NOMO-1 treated with DMSO at 0.1 percent for 48 hours (cell line): ENCODE results near the gene TF.

Experiments used
- DNase-seq: peaks from one replicate; lab custom pipeline; 2025; ENCODE audit not compliant: unreplicated experiment; lab: John Stamatoyannopoulos, UW

The TF gene

GRCh38 chr3:133805384-133805701 lies 59.1 kb downstream of the TF start:
- DNase-seq = no peak

- peak; percentile 98 for DNase-seq
These were observed 59.7 kb downstream of the TF start, which contains the start of gene SRPRB for GRCh38 chr3:133805702-133806475. TSS of gene SRPRB (plus strand) at chr3:133805815. CDS start at chr3:133805849, 34 bp downstream.

GRCh38 chr3:133812872-133813271 lies 66.7 kb downstream of the TF start:
- DNase-seq = no peak

- no peak for DNase-seq
These were observed 69.2 kb downstream of the TF start for GRCh38 chr3:133815386-133815785.

GRCh38 chr3:133820129-133820528 lies 73.9 kb downstream of the TF start:
- no peak for DNase-seq

- DNase-seq = no peak
These were observed 74.9 kb downstream of the TF start for GRCh38 chr3:133820889-133821675.

- DNase-seq = no peak
These were observed 75.8 kb downstream of the TF start for GRCh38 chr3:133821767-133822638.

GRCh38 chr3:133824961-133825485 lies 78.8 kb downstream of the TF start:
- DNase-seq = no peak

- DNase-seq = no peak
These were observed 80.0 kb downstream of the TF start for GRCh38 chr3:133825969-133826727.

GRCh38 chr3:133827136-133827535 lies 80.9 kb downstream of the TF start:
- no peak for DNase-seq

- no peak for DNase-seq
These were observed 81.5 kb downstream of the TF start for GRCh38 chr3:133827684-133828083.

GRCh38 chr3:133828576-133829309 lies 82.5 kb downstream of the TF start:
- no peak for DNase-seq

GRCh38 chr3:133829310-133829707 lies 83.1 kb downstream of the TF start:
- DNase-seq = no peak

- DNase-seq = no peak
These were observed 83.9 kb downstream of the TF start for GRCh38 chr3:133830071-133830470.

GRCh38 chr3:133831966-133832801 lies 86.0 kb downstream of the TF start:
- no peak for DNase-seq

- no peak for DNase-seq
These were observed 86.6 kb downstream of the TF start for GRCh38 chr3:133832802-133833144.

GRCh38 chr3:133833267-133833666 lies 87.1 kb downstream of the TF start:
- DNase-seq = no peak

GRCh38 chr3:133833880-133834620 lies 87.9 kb downstream of the TF start:
- DNase-seq = no peak
